ENCODE data around the gene FOXI1. TPM values are rescaled to one million over a fixed set of nuclear protein-coding genes. Genes with fewer than 3 reads are reported as not detected.
A peak's percentile ranks its signal among the peaks of the same experiment; 100 is the strongest.

FOXI1 gene
- total RNA-seq, 4 donors from 2014 or later: 2.4 to 4.9 (median 3.9) TPM

DNA sequence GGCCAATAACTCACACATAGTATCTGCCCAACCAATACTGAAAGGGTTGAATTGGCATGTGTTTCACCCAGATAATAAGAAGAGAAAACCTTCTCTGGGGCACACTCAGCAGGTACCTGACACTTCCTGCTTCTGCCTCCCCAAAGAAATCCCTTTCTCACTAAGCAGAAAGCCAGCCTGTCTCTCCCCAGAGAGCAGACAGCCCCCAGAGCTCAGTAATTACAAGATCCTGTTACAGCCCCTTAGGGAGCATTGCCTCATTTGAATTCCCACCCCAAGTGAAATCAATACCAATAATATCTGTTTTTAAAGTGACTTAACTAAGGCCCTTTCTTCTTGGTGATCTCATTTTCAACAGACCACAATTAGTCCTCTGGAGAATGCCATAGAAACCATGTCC, 38.5 kb upstream of the FOXI1 start:
- H3K27ac ChIP-seq: no peak overlapping the region
- peaks cover 4% of the 10 kb centered on the region for H3K27me3 ChIP-seq
- no peak overlapping the region for H3K4me3 ChIP-seq
- TF ChIP-seq CTCF (IDR thresholded peaks at IDR 0.05) (no peak), POLR2A (IDR thresholded peaks at IDR 0.05) (no peak), EP300 (IDR thresholded peaks at IDR 0.05) (no peak), POLR2AphosphoS5 (IDR thresholded peaks at IDR 0.05) (no peak)
- peaks cover 3% of the 10 kb centered on the region for H3K36me3 ChIP-seq
- no peaks in the 10 kb centered on the region for H3K4me1 ChIP-seq
- no peak for DNase-seq (ENCODE audit: low spot score in 2 of 2)
- no peaks in the 10 kb centered on the region for H3K9me3 ChIP-seq

DNA sequence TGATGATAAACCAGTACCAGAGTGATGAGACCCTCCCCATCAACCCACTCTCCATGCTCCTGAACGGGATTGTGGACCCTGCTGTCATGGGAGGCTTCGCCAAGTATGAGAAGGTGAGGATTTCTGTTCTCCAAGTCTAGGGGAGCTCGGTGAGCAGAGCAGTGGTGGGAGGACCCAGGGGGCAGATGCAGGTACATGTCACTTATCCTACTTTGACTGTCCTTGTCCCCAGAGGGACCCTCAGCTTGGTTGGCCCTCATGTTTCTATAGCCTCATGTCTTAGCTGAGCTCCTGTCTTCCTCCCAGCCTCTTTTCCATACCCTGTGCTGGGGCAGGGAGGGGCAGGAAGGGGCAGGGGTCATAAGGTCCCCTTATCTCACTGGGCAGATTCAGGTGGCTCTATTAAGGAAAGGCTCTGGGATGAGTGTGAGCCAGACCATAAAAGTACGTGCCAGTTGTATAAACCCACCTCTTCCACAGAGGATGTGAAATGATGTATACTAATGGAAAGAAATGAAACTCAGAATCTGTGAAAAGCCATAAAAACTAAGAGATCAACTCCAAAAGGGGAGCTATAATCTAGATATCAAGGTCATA, 38.0 kb upstream of the FOXI1 start:
- H3K27me3 ChIP-seq: peaks cover 4% of the 10 kb centered on the region
- TF ChIP-seq POLR2A (IDR thresholded peaks at IDR 0.05): no peak
- TF ChIP-seq CTCF (IDR thresholded peaks at IDR 0.05): no peak
- no peak for TF ChIP-seq POLR2AphosphoS5 (IDR thresholded peaks at IDR 0.05)
- no peak for TF ChIP-seq EP300 (IDR thresholded peaks at IDR 0.05)
- WGBS: 67% methylated on average over 4 of the region's 4 CpGs

GRCh38 chr5:170069512-170069911, 36.2 kb upstream of the FOXI1 start:
- H3K27ac ChIP-seq: no peak overlapping the region
- DNase-seq (ENCODE audit: low spot score in 2 of 2): peak in 1 of 2 donors; percentile 21
- no peaks in the 10 kb centered on the region for H3K9me3 ChIP-seq
- H3K27me3 ChIP-seq: peaks cover 4% of the 10 kb centered on the region
- peaks cover 3% of the 10 kb centered on the region for H3K36me3 ChIP-seq
- TF ChIP-seq CTCF (IDR thresholded peaks at IDR 0.05) (no peak), POLR2A (IDR thresholded peaks at IDR 0.05) (no peak), POLR2AphosphoS5 (IDR thresholded peaks at IDR 0.05) (no peak), EP300 (IDR thresholded peaks at IDR 0.05) (no peak)
- H3K4me1 ChIP-seq: no peaks in the 10 kb centered on the region
- WGBS: 87% methylated on average over 5 of the region's 5 CpGs
- no peak overlapping the region for H3K4me3 ChIP-seq

More for the DNA sequence above, 38.0 kb upstream of the FOXI1 start:
- Histone ChIP-seq H3K27ac (no peak overlapping the region), H3K36me3 (peaks cover 3% of the 10 kb centered on the region), H3K4me3 (no peak overlapping the region), H3K9me3 (no peaks in the 10 kb centered on the region), H3K4me1 (no peaks in the 10 kb centered on the region)
- DNase-seq (ENCODE audit: low spot score in 2 of 2): peak in 1 of 2 donors; percentile 37

DNA sequence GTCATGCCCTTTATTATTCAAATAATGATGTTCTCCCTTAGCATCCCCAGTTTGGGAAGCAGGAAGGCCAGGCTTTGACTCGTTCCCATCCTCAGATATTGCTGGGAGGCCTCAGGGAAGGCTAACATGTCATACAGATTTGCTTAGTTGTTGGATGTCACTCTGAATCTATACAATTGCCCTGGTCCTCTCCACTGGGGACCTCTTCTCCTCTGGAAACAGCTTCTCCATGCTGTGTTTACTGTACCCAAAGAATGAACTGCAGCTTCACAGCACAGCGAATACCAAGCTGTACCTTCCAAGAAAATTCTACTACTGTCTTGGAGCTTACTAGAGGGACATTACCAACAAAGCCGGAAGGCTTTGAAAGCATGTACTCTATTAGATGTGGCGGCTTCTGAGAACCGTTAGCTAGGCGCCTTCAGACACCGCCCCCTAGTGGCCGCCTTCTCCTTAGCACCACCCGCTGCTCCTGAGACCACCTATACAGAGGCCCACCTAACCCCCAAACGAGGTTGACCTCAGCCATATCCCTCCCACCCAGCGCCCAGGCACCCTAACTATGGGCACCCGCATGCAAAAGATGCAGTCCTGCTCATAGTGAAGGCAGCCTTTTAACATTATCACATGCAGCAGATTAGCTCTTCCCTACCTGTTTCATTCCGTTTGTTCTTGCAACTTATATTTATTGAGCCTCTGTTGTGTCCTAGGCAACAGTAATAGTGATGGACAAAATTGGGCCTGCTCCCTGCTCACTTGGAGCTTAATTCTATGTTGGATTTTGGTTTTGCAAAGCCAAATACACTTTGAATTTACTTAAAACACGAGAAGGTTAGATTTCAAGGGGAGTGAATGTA, 34.9 kb upstream of the FOXI1 start:
- Histone ChIP-seq H3K27ac (no peak overlapping the region), H3K36me3 (peaks cover 3% of the 10 kb centered on the region), H3K27me3 (peaks cover 4% of the 10 kb centered on the region), H3K9me3 (no peaks in the 10 kb centered on the region), H3K4me3 (no peak overlapping the region), H3K4me1 (no peaks in the 10 kb centered on the region)
- 43% methylated on average over 14 of the region's 14 CpGs for WGBS
- peak in 1 of 2 donors; percentile 69 for DNase-seq (ENCODE audit: low spot score in 2 of 2)
- TF ChIP-seq POLR2A (IDR thresholded peaks at IDR 0.05): no peak
- peak in 1 of 2 donors; percentile 53 for TF ChIP-seq CTCF (IDR thresholded peaks at IDR 0.05)
- TF ChIP-seq POLR2AphosphoS5 (IDR thresholded peaks at IDR 0.05): no peak
- no peak for TF ChIP-seq EP300 (IDR thresholded peaks at IDR 0.05)

DNA sequence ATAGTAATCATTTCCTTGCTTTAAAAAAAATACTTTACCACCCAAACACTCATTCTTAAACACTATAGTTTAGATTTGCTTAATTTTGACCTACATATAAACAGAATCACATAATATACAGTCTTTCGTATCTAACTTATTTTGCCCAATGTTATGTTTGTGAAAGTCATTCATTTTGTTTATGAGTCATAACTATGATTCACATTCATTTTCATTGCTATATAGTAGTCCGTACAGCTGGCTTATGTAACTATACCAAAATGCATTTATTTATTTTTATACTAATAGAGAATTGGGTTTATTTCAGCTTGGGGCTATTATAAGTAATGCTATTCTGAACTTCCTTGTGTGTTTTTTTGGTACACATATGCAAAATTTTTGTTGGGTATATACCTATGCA, 33.9 kb upstream of the FOXI1 start:
- H3K9me3 ChIP-seq: no peaks in the 10 kb centered on the region
- H3K36me3 ChIP-seq: peaks cover 3% of the 10 kb centered on the region
- H3K27me3 ChIP-seq: peaks cover 4% of the 10 kb centered on the region
- H3K4me1 ChIP-seq: no peaks in the 10 kb centered on the region
- H3K4me3 ChIP-seq: no peak overlapping the region
- TF ChIP-seq CTCF (IDR thresholded peaks at IDR 0.05): no peak
- TF ChIP-seq EP300 (IDR thresholded peaks at IDR 0.05): no peak
- TF ChIP-seq POLR2AphosphoS5 (IDR thresholded peaks at IDR 0.05): no peak
- no peak for TF ChIP-seq POLR2A (IDR thresholded peaks at IDR 0.05)
- 92% methylated on average over 2 of the region's 2 CpGs for WGBS
- DNase-seq (ENCODE audit: low spot score in 2 of 2): no peak
- H3K27ac ChIP-seq: no peak overlapping the region

All from suprapubic skin (tissue), 4 donors.